Effector CD4-positive, alpha-beta T cell (primary cell): ENCODE measurements around the gene PLPP7.
A peak's percentile ranks its signal among the peaks of the same experiment; 100 is the strongest.
"Not testable (repeated sequence)": the region's sequence is repeated elsewhere in the genome, so short reads cannot be mapped to it uniquely, and the experiment has no call there.

Experiments
- DNase-seq: peaks from one replicate; pipeline ENCODE4 v3.0.0-alpha.2; 2020

PLPP7 gene

DNA sequence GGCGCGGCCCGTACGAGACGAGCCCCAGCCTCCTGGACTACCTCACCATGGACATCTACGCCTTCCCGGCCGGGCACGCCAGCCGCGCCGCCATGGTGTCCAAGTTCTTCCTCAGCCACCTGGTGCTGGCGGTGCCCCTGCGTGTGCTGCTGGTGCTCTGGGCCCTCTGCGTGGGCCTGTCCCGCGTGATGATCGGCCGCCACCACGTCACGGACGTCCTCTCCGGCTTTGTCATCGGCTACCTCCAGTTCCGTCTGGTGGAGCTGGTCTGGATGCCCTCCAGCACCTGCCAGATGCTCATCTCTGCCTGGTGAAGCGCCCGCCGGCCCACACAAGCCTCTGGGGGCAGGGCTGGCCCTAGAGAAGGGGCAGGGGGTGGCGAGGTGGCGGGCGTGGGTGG lies 18.5 kb downstream of the PLPP7 start:
- DNase-seq: no peak

DNA sequence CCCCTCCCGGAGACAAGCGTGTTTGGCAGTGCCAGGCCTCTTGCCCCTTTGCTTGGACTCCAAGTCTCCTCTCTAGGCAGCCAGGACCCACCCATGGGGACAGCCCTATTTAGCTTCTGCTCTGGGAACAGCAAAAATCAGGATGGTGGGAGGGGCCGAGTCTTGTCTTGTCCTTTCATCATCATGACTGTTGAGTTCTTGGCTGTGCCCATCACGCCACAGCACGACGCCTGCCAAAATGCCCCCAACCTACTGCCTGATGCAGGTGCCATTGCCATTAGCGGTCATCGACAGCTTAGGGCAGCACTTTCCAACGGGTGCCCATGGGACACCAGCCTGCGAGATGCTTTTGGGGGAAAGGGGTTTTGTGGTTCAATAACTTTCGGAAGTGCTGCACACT lies 18.9 kb downstream of the PLPP7 start:
- DNase-seq: no peak

DNA sequence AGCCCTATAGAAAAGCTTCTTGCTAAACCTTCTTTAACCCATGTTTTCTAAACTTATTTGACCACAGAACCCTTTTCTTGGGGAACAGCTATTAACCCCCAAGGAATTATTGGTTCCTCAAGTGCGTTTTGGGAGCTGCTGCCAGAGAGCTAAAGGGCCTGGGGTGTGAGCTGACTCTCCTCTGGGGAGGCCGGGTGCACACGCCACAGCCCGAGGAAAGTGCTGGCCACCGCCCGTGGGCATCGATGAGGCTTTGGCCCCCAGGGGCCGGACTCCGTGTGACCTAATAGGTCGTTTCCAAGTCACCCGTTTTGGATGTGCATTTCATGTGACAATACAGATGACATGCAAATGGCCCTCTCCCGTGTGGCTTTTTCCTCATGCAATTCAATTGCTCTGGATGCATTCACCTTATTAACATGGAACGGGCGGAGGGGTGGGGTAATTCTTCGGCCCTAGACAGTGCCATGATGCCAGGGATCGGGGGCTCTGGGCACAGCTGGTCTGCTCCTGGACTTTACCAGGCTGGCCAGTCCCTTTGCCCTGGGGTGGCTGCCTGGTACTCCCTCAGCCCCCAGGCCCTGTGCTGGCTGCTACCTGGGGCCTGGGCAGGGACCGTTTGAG lies 19.5 kb downstream of the PLPP7 start:
- DNase-seq: no peak

DNA sequence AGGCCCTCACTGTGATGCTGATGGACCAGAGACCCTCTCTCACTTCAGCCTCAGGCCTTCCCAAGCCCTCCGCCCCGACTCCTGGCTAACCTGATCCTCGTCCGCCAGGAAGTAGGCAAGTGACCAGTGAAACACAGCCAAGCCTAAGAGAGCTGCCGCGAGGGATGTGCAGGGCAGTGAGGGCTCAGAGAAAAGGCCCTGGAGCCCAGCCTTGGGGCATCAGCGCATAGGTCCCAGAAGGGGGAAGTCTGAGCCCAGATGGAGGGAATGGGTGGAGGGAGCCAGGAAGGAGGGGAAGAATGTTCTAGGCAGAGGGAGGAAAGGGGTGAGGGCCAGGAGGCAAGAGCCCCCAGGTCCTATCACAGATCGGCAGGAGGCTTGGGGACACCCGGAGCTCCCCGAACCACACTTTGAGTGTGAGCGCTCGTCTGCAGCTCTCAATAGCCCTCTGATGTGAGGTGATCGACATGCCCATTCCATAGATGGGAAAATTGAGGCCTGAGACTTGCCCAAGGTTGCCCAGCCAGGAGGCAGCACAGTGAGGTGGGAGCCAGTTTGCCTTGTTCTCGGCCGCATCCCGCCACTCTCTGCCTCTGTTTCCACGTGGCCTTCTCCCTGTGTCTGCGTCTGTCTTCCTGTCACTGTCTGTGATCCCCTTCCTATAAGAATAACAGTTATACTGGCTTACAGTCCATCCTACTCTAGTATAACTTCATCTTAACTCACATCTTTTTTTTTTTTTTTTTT lies 20.2 kb downstream of the PLPP7 start:
- no peak for DNase-seq

DNA sequence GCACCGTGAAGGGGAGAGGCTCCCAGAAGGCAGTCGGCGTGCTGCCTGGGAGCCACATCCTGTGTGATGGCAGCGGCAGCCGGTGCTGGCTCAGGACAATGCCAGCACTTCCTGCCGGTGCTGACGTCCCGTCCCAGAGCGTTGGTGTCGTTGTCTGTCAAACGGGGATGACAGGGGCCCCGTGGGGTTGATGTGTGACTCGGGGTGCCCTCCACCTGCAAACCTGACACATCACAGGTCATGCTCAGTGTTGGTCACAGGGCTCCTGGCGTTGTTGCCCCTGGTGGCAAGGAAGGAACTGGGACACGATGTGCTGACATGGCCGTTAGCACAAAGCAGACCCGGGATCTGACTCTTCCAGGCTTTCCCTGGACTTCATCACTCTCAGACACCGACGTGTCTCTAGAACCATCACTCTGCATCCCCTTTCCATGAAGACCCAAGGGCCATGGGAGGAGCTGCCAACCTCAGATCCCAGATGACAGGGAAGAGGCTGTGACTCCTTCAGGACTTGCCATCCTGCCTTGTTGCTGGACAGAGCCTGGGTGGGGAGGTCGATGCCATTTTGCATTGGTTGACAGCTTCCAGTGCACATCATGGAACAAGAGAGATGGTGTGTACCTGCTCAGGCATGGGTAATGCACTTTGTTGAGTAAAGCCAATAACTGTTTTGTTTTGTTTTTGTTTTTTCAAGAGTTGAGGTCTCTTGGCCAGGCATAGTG lies 21.5 kb downstream of the PLPP7 start:
- peak; percentile 53 for DNase-seq

DNA sequence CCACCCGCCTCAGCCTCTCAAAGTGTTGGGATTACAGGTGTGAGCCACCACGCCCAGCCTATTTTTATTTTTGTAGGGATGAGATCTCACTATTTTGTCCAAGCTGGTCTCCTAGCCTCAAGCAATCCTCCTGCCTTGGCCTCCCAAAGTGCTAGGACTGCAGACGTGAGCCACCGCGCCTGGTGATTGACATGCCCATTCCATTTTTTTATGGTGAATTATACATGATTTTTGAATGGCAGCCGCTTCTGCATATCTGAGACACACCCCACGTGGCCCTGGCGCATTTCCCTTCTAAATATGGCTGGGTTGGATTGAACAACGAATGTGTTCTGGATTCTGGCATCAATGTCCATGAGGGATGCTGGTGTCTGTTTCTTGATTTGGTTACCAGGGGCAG lies 22.7 kb downstream of the PLPP7 start:
- no peak for DNase-seq

DNA sequence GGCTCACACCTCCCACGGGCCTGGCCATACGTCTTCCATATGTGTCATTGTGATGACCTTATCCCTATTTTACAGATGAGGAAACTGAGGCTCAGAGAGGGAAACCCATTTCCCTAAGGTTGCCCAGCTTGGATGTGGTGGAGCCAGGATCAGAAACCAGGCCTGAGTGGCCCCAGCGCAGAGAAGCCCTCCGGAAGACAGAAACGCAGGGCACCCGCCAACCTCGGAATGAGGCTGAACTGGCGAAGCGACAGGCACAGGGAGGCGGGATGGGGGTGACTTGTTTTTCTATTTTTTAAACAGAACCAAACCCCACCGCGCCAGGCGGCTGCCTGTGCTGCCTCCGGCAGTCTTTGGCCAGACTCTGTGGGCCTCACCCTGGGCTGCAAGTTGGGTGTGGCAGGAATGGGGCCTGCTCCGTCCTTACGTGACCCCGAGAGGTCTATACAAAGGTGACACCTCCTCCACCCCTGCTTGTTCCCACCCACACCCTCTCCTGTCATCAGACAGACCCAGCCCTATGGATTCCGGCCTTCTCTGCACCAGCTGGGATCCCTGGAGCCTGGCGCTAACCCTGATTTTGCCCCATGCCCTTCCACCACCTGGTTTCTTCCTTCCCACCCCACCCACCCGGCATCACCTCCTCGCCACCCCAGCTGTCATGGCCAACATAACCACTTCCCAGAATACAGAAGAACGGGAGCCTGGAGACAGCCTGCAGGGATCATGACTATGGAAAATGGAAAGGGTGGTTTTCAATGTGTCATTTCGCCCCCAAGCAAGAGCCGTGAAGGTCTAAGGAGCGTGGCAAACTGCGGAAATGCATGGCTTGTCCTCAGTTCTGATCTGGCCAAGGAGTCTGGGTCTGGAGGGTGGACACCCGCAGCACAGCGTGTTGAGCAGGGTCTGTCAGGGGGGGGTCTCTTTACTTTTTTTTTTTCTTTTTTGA lies 23.6 kb downstream of the PLPP7 start:
- no peak for DNase-seq

DNA sequence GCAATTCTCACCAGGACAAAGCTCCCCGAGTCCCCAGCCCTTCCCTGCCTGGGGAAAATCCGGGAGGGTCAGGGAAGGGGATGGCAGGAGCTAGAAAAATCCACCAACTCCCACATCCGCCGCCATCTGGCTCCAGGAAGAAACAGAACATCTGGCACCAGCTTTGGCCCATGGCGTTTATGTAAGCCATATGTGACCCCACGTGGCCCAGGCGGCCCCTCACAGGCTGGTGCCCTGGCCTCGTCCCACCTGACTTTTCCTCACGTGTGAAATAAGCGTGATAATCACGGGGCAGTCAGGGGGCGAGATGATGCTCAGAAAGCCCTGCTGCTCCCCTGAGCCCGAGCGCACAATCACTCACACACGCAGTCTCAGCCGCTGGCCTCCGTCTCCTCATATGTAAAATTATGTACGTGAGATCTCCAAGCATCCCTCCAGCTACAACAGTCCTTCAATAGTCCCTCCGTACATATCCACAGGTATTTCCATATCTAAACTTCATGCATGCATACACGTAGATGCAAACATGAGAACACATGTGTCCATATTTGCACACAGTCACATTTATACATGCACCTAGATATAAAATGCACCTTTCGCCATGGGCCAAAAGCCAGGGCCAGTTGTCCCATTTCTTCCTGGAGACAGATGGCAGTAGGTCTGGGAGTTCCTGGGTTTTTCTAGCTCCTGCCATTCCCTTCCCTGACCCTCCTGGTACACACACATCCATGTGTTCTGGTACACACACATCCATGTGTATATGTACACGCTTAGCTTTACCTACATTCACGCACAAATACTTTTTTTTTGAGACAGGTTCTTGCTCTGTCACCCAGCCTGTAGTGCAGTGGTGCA lies 28.9 kb downstream of the PLPP7 start:
- DNase-seq: no peak

DNA sequence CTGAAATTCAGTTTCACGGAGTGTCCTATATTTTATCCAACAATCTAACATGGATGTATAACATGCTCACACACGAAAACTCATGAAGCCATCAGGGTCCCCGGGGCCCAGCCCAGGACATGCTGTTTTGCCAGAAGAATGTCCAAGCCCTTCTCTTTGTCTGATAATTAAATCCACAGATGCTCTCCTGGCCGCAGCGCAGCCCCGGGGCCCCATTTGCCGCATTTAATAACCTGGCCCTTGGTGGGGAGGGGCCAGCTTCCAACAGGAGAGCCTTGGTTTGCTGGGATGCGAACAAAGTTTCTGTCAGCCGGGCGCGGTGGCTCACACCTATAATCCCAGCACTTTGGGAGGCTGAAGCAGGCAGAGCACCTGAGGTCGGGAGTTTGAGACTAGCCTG lies 30.0 kb downstream of the PLPP7 start:
- DNase-seq: no peak

DNA sequence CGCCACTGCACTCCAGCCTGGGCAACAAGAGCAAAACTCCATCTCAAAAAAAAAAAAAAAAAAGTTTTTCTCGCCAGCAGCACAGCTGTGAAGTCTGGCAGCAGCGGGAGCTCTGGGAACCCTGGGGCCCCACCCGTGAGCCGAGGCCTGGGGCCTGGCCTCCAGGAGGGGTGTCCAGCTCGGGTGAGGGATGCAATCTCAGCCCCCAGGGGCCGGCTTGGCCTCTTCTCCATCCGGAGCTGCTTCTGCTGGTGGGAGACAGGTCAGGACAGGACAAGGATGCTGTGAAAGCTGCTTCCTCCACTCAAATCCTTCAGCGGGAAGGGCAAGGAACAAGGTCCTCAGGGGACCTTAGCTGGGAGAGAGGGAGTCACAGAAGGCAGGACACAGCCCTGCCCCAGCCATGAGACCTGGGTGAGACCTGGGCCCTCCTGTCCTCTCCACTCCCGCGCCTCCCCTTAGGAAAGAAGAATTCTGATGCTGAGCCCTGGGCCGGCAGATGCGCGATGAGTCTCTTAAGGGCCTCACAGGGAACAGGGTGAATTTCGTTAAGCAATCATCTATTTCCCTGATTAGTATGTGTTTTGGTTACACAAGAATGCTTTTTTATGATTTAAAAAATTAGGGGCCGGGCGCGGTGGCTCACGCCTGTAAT lies 30.6 kb downstream of the PLPP7 start:
- DNase-seq: no peak

DNA sequence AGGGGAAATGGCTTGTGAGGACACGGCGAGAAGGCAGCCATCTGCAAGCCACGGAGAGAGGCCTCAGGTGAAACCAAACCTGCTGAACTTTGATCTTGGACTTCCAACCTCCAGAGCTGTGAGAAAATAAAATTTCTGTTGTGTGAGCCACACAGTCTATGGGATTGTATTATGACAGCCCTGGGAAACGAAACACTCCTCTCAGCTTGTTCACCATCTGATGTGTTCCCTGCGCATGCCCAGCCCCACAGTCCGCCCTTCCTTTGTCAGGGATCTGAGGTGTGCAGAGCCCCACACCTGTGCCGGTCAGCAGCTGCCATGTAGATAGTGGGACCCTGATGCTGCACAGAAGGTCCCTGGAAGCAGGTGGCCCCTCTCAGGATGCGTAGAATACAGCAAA lies 34.1 kb downstream of the PLPP7 start:
- DNase-seq: no peak

DNA sequence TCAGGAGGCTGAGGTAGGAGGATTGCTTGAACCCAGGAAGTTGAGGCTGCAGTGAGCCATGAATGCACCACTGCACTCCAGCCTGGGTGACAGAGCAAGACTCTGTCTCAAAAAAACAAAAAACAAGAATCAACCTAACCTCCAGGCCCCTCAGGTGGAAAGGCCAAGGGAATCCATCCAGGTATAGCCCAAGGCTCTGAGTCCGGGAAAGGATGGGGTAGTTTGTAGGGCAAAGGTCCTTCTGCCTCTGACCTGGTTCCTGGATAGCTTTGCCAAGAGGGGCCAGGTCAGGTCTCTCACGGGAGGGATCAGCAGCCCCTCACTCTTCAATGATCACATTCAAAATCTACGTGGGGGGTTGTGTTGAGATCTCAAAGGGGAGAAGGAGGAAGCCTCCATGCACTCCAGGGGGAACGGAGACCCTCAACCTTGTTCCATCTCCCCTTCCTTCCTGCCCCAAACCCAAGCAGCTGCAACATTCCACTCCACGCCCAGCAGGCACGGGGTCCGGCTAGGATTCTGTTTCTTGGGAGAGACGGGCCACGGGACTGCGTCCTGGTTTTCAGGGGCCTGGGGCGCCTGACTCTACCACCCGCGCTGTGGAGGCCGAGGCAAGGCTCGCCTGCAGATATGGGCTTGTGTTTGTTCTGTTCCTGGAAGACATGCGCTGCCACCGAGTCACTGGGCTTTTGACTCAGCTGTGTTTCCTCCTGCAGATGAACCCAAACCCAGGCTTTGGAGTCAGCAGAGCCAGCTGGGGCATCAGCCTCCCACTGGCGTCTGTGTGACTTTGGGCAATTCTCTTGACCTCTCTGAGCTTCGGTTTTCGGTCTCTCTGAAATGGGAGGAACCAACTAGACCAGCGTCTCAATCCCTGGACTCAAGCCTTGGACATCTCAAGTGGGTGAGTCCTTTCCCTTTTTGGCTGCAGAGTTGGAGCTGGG lies 35.5 kb downstream of the PLPP7 start:
- no peak for DNase-seq

DNA sequence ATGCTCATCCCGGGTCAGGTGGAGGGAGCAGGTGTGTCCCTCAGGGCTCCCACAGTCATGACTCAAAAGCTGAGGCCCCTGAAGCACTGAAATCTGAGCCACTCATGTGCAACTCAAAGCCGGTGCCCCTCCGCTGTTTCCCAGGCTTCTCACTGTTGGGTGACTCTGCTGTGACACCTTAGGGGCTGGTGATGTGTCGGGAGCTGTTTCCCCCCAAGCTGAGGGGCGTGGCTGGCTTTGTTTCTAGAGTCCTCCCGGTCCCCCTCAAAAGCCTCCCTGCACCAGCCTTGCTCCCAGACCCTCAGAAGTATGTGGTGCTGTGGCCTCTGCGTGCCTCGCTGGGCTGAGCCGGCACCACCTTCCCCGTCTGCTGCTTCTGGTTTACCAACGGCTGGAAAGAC lies 39.7 kb downstream of the PLPP7 start:
- no peak for DNase-seq

DNA sequence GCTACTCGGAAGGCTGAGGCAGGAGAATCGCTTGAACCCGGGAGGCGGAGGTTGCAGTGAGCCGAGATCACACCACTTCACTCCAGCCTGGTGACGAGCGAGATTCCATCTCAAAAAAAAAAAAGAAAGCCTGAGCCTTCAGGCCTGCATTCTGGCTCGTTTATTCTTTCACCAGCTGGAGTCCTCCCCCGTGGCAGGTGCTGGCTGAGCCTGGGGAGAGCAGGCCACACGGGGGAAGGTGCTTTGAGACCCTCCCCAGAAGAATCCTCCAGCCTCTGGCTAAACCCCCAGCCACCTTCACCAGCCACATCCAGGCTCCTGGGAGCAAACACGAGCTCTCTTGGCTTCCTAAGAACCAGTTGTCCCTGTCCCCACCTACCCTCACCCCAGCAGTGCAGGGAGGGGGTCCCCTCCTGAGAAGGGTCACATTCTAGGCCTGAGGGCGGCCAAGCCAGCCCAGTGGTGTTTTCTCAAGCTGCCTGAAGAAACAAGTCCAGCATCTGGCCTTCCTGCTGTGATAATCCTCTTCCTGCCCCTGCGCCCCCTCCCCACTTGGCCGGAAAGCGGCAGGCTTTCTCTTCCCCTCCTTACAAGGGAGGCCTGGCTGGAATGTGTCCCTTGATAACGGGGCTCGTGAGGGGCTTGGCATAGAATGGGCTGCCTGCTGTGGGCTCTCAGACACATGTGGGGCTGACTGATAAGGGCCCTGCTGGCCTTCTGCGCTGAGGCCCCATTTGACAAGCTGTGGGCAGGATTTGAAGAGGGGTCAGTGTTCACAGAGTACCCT lies 41.5 kb downstream of the PLPP7 start:
- no peak for DNase-seq

DNA sequence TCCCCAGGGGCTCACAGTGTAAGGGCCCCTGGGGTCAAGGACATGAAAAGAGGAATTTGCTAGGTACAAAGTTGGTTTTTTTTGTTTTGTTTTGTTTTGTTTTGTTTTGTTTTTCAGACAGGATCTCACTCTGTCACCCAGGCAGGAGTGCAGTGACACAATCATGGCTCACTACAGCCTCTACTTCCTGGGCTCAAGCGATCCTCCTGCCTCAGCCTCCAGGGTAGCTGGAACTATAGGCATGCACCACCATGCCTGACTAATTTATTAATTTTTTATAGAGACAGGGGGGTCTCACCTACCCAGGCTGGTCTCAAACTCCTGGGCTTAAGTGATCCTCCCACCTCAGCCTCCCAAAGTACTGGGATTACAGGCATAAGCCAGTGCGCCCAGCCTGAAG lies 42.5 kb downstream of the PLPP7 start:
- not testable (repeated sequence) for DNase-seq

DNA sequence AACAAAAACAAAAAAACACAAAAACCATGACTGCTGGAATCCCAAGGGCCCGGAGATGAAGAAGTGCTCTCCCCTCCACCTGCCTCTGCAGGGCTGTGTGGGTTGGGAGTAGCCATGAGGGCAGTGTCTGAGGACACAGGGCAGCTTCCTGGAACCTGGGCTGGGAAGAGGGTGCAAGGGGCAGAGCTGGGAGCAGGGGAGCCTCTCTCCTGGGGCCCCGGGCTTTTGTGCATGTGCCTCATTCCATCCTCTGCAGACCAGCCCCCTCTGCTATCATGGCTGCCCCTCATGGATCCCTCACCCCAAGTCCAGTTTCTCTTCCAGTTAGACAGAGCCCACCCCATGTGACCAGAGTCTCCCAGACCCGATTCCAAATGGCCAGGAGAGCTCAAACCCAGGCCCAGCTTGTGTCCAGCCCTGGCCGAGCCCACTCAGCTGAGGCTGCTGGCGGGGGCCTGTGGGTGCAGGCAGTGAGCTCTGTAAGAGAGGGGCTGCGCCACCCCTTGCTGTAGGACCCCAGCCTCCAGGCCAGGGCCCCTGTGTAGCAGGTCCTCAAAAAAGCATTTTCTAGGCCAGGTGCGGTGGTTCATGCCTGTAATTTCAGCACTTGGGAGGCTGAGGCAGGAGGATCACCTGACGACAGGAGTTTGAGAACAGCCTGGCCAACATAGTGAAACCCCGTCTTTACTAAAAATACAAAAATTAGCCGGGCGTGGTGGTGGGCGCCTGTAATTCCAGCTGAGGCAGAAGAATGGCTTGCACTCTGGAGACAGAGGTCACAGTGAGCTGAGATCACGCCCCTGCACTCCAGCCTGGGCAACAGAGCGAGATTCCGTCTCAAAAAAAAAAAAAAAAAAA lies 44.5 kb downstream of the PLPP7 start:
- DNase-seq: no peak

DNA sequence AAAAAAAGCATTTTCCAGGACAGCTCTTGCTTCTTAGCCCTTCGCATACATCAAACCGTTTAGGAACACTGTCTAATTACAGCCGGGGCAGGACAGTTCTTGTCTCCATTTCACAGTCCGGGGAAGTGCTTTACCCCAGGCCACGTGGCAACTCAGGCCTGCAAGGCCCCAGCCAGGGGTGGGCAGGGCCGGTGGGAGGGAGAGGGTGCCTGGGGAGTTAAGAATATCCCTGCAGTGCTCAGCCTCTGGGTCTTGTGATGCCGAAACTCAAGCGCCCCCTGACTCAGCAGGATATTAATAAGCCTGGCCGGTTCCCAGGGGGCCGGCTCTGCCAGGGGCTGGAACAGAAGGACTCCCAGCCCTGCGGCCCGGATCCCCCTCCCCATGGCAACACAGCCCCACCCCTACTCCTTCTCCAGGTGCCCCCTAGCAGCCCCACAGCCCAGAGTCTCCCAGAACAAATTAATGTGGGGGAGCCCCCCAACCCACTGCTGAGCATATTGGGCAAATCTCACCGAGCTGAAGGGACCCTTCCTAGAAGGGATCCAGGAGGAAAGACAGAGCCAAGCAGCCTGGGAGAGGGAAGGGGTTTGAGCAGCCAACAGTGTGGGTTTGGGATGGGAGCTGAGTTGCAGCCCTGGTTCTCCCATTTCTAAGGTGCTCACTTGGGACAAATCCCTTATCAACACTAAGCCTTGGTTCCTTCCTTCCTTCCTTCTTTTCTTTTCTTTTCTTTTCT lies 45.3 kb downstream of the PLPP7 start:
- no peak for DNase-seq

DNA sequence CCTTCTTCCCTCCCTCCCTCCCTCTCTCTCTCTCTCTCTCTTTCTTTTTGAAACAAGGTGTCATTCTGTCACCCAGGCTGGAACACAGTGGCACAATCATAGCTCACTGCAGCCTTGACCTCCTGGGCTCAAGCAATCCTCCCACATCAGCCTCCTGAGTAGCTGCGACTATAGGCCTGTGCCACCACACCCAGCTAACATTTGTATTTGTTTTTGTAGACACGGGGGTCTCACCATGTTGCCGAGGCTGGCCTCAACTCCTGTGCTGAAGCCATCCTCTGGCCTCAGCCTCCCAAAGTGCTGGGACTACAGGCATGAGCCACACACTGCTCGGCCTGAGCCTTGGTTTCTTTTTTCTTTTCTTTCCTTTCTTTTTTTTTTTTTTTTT lies 45.8 kb downstream of the PLPP7 start:
- DNase-seq: no peak
